Measurements from ENCODE around the gene SMCO2.

DNA sequence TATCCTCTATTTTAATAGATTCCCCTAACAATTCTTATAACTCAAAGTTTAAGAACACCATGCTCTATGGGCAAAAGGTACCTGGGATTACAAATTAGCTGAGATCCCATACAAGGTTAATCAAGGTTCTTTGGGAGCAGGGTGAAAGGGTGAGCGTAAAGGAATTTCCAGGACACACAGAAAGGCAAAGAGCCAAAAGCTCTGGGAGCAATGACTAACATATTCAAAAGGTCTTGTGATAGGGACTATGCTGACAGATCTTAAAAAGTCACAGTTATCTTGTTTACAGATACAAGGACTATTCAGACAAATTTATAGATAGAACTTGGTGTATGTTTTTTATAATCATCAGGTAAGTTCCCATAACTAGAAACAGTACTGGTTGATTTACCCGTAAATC, 58.0 kb downstream of the SMCO2 start:
- TF ChIP-seq, protein P1, sequence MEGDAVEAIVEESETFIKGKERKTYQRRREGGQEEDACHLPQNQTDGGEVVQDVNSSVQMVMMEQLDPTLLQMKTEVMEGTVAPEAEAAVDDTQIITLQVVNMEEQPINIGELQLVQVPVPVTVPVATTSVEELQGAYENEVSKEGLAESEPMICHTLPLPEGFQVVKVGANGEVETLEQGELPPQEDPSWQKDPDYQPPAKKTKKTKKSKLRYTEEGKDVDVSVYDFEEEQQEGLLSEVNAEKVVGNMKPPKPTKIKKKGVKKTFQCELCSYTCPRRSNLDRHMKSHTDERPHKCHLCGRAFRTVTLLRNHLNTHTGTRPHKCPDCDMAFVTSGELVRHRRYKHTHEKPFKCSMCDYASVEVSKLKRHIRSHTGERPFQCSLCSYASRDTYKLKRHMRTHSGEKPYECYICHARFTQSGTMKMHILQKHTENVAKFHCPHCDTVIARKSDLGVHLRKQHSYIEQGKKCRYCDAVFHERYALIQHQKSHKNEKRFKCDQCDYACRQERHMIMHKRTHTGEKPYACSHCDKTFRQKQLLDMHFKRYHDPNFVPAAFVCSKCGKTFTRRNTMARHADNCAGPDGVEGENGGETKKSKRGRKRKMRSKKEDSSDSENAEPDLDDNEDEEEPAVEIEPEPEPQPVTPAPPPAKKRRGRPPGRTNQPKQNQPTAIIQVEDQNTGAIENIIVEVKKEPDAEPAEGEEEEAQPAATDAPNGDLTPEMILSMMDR (IDR thresholded peaks at IDR 0.05; ENCODE audit: insufficient read depth, low read length, poor library complexity, severe bottlenecking), result no peak
- no peak for TF ChIP-seq EZH2phosphoT487 (conservative IDR thresholded peaks at IDR 0.05; ENCODE audit: low read length)
